Measurements from ENCODE around the gene ALLC. TPM values are rescaled to one million over a fixed set of nuclear protein-coding genes. Genes with fewer than 3 reads are reported as not detected.
A peak's percentile ranks its signal among the peaks of the same experiment; 100 is the strongest.

ALLC gene
- total and polyA plus RNA-seq, 11 donors = not detected

- no peak for TF ChIP-seq POLR2A (IDR thresholded peaks at IDR 0.05)
- peak; percentile 28 to 70 (median 56) for TF ChIP-seq CTCF (IDR thresholded peaks at IDR 0.05)
- peaks cover 0 to 7% (median 4%) of the 10 kb centered on the region in 12 donors for H3K4me1 ChIP-seq
- ATAC-seq = peak in 2 of 4 donors; percentile 44 to 54
- intact Hi-C loops (cut with DNase I) = loop anchor here in 7 of 10 donors (2.0 to 5.0 kb wide), 3 partner anchors 52 to 99 kb away; no protein-coding TSS in a partner anchor
- H3K27me3 ChIP-seq = peaks cover 0 to 26% (median 0%) of the 10 kb centered on the region in 9 donors
- no peak overlapping the region for H3K27ac ChIP-seq
- H3K36me3 ChIP-seq = no peaks in the 10 kb centered on the region
- H3K4me3 ChIP-seq = peak overlapping the region in 1 of 12 donors; percentile 35
- WGBS, 4 donors = 33 to 44% (median 38%) methylated on average over 21 to 22 of the region's 22 CpGs
- H3K9me3 ChIP-seq = no peaks in the 10 kb centered on the region
- DNase-seq = no peak
Measured at GRCh38 chr2:3728104-3729054, 70.4 kb downstream of the ALLC start.

GRCh38 chr2:3729055-3729448, 71.1 kb downstream of the ALLC start:
- no peak for DNase-seq
- TF ChIP-seq POLR2A (IDR thresholded peaks at IDR 0.05) (no peak), CTCF (IDR thresholded peaks at IDR 0.05) (no peak)
- WGBS, 4 donors = 90 to 94% (median 91%) methylated on average over 8 of the region's 8 CpGs

GRCh38 chr2:3729786-3730185, 71.8 kb downstream of the ALLC start:
- intact Hi-C loops (cut with DNase I) = loop anchor here in 9 of 10 donors (2.0 to 10.0 kb wide), 4 partner anchors 51 to 98 kb away; no protein-coding TSS in a partner anchor
- peaks cover 0 to 7% (median 4%) of the 10 kb centered on the region in 12 donors for H3K4me1 ChIP-seq
- no peaks in the 10 kb centered on the region for H3K36me3 ChIP-seq
- no peak overlapping the region for H3K27ac ChIP-seq
- ATAC-seq = no peak
- peaks cover 0 to 24% (median 0%) of the 10 kb centered on the region in 9 donors for H3K27me3 ChIP-seq
- no peak overlapping the region for H3K4me3 ChIP-seq
- H3K9me3 ChIP-seq = no peaks in the 10 kb centered on the region
- no peak for DNase-seq
- WGBS, 4 donors = 82 to 88% (median 84%) methylated on average over 9 of the region's 9 CpGs
- no peak for TF ChIP-seq POLR2A (IDR thresholded peaks at IDR 0.05)
- no peak for TF ChIP-seq CTCF (IDR thresholded peaks at IDR 0.05)

More at GRCh38 chr2:3729055-3729448, 71.1 kb downstream of the ALLC start:
- no peak overlapping the region for H3K4me3 ChIP-seq
- no peak overlapping the region for H3K27ac ChIP-seq
- no peak for ATAC-seq
- intact Hi-C loops (cut with DNase I) = loop anchor here in 7 of 10 donors (2.0 to 5.0 kb wide), 3 partner anchors 52 to 98 kb away; no protein-coding TSS in a partner anchor
- H3K9me3 ChIP-seq = no peaks in the 10 kb centered on the region
- peaks cover 0 to 7% (median 4%) of the 10 kb centered on the region in 12 donors for H3K4me1 ChIP-seq
- H3K27me3 ChIP-seq = peaks cover 0 to 25% (median 0%) of the 10 kb centered on the region in 9 donors
- no peaks in the 10 kb centered on the region for H3K36me3 ChIP-seq

GRCh38 chr2:3730646-3731045, 72.6 kb downstream of the ALLC start:
- 86 to 92% (median 90%) methylated on average over 8 of the region's 8 CpGs for WGBS, 4 donors
- no peak for DNase-seq
- intact Hi-C loops (cut with DNase I) = loop anchor here in 3 of 10 donors (5.0 to 10.0 kb wide), 2 partner anchors 54 to 97 kb away; no protein-coding TSS in a partner anchor
- Histone ChIP-seq H3K27me3 (peaks cover 0 to 21% (median 0%) of the 10 kb centered on the region in 9 donors), H3K4me3 (no peak overlapping the region), H3K4me1 (peaks cover 0 to 7% (median 4%) of the 10 kb centered on the region in 12 donors), H3K27ac (no peak overlapping the region), H3K36me3 (no peaks in the 10 kb centered on the region), H3K9me3 (no peaks in the 10 kb centered on the region)
- TF ChIP-seq CTCF (IDR thresholded peaks at IDR 0.05) = no peak
- no peak for TF ChIP-seq POLR2A (IDR thresholded peaks at IDR 0.05)
- no peak for ATAC-seq
